CD4-positive, alpha-beta T cell treated with Interferon gamma for 1 hour (primary cell): ENCODE measurements around the gene STARD7.
"Not testable (repeated sequence)": the region's sequence is repeated elsewhere in the genome, so short reads cannot be mapped to it uniquely, and the experiment has no call there.

Experiments used
- DNase-seq: peaks from one replicate; pipeline ENCODE4 v3.0.0-alpha.2; 2020

Gene STARD7

DNA sequence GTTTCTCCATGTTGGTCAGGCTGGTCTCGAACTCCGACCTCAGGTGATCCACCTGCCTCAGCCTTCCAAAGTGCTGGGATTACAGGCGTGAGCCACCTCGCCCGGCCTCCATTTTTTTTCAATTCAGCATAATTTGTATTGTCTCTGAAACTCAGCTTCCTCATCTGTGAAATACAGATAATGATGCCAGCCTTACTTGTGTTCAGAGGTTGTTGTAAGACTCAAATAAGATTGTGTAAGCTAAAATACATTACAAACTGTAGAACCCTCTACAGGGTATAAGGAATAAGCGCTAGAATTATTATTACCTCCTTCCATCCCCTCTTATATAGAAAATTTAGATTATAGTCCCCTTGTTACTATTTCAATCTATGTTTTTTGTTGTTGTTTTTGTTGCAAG is 24.8 kb upstream of the STARD7 start:
- no peak for DNase-seq

DNA sequence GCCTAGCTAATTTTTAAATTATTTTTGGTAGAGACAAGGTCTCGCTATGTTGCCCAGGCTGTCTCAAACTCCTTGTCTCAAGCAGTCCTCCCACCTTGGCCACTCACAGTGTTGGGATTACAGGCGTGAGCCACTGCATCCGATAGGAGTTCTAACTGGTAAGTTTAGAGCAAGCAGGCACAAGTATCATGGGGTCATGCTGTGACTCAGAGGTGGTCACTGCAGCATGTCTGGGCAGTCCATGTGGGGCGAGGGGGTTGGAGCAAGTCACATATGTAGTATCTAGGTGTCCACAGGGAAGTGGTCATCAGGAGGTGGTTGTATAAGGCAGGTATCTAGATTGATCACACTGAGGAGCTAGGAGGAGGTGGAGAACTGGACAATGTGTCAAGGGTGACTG is 22.7 kb upstream of the STARD7 start:
- no peak for DNase-seq

DNA sequence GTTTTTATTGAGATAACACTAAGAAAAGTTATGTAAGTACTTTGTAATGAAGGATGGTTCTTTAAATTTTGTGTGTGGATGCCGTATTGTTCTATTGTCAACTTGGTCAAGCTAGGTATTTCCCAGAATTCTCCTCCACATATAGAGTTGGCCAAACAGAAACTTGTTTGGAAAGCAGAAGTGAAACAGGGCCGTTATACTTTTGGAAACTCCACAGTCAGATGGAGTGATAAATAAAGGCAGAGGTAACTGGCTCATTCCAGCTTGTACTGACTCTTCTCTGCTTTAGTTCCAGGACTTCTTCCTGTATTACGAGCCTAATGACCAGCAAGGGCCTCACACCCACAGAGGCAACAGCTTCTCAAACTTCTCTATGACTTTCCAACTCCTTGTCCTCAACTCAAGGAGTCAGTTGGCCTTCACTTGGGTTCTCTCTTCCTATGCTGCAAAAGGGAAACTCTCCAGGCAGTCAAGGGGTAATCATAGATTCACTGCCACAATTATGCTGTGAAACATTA is 16.4 kb upstream of the STARD7 start:
- DNase-seq = peak; percentile 21

DNA sequence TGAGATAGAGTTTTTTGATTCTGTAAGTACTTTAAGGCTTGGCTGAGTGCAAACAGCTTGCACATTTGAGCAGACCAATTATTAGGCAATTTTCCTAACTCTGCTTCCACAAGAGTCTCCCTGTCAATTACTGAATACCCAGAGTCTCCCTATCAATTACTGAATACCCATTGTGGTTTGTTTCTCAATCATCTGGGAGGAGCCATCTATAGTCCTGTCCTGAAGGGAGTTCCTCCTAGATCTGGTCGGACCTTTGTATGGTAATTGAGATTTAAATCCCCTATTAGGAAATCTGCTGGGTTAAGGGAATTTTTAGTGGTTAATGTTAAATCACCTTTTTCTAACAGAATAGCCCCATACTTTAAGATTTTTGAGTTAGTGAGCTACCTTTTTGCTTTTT is 12.5 kb upstream of the STARD7 start:
- DNase-seq = not testable (repeated sequence)

DNA sequence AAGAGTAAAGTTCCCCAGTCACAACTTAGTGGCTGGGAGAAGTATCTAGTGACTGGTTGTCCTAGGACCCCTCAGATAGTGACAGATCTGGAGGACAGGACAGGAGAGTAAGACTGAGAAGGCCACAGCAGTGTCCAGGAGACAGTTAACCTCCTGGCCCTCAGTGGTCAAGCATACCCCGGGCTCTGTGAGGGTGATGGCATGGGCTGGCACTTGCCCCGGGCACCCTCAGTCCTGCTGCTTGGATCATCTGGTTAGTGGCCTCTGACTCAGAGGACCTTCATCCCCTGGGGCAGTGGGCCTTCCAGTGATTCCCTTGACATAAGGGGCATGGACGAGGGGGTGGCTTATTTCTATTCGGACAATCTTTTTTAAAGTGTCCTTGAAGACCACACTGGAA is 11.3 kb upstream of the STARD7 start:
- DNase-seq = not testable (repeated sequence)

DNA sequence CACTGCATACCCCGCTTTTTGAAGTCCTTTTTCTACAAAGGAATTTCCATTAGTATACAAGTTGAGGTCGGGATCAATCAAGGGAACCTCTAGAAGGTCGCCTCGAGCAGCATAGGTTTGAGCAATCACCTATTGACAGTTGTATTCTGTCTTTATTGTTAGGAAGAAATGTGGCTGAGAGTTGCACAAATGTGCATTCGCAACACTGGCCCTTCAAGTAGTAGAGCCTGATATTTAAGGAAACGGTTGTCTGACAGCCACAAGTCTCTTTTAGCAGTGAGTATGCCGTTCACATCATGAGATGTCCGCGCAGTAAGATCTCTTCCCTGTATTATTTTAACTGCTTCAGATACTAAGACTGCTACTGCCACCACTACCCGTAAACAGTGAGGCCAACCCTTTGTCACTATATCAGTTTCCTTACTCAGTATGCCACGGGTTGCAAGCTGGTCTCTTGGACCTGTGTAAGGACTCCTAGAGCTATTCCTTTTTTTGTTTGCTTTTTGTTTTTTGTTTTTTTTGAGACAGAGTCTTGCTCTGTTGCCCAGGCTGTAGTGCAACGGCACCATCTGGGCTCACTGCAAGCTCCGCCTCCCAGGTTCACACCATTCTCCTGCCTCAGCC is 10.0 kb upstream of the STARD7 start:
- no peak for DNase-seq

DNA sequence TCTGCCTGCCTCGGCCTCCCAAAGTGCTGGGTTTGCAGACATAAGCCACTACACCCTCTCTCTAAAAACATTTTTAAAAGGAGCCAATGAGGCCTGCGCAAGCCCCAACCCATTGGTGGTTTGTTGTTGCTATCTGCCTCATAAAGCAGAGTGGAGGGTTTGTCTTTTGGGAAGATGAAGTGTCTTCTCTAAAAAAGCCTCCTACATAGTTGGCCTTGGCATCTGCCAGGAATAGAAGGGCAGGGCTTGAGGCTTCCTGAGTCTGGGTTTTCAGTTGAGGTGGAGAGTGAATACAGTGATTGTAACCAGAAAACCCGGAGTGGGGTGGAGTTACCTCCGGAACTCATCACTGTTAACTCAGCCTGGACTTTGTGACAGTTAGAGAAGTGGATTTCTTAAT is 5.9 kb upstream of the STARD7 start:
- no peak for DNase-seq

DNA sequence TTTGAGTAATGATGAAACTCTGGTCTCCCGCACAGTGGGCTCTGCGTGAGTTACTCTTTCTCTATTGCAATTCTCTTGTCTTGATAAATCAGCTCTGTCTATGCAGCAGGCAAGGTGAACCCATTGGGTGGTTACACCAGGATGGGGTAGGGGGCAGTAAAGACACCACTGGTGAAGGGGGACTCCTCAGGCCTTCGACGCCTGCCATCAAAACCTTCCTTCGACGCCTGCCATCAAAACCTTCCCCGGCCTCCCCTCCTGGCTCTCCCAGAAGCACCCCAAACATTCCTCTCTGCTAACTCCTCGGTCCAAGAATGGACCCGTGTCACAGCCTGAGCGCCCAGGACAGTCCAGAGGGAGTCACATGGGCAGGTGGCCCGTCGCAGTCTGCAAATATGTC is 4.8 kb upstream of the STARD7 start:
- DNase-seq = no peak

DNA sequence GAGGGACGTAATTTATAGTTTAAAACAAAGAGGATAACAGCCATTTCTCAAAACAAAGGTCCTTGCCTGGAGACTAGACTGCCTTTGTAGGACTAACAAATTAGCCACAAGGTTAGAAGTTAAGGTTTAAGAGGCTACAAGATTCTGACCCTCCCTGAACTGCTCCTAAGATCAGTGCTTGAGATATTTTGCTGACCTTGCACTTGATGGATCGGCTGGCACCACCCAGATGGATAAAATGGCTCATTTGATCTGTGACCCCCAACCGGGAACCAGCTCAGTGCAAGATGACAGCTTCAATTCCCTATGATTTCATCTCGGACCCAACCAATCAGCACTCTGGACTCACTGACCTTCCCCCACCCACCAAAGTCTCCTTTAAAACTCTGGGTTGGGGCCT is 3.7 kb upstream of the STARD7 start:
- no peak for DNase-seq

DNA sequence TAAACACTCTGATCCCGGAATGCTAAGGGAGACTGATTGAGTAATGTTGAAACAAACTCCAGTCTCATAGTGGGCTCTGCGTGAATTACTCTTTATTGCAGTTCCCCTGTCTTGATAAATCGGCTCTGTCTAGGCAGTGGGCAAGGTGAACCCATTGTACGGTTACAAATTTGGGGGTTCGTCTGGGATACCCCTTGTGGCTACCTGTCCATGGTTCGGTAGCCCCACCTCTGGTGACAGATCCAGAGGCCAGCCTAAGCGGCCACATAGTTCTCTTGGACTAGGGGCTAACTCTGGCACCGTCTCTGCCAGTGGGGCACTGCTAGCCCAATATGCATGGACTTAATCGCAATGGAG is 1.1 kb upstream of the STARD7 start:
- DNase-seq = no peak

DNA sequence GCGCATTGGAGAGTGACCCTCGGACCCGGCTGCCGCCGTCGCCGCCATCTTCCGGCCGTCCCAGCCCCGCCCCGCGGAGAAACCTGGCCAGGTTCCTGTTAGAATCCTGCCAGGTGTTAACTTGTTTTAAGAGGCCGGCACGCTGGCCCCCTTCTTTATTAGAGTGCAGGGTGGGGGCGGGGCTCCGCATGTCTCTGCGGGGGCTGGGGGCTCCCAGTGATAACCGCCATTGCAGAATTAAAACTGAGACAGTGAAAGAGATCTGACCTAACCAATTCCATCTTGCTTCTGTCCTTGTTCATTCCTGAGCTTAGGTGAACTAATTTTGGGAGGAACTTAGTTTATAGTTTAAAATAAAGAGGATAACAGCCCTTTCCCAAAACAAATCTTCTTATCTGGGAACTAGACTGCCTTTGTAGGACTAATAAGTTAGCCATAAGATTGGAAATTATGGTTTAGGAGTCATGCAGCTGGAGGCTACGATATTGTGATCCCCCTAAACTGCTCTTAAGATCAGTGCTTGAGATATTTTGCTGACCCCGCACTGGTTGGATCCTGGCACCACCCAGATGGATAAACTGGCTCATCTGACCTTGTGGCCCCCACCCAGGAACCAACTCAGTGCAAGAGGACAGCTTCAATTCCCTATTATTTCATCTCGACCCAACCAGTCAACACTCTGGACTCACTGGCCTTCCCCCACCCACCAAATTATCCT is 543 bp upstream of the STARD7 start:
- no peak for DNase-seq

DNA sequence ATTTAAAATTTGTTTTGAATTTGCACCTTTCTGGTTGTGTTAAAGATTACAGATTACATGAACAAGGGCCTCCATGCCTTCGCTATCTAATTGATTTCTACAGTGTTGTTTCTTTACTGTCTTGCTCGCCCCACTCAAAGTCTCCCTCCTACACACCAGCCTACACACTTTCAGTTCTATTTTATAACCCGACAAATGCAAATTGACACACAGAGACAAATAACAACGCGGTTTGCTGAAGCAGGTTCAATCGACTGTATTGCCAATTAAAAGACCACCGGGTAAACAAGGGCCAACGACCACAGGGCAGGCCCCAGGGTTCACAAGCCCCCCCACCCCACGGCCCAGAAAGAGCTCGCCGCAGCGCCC is 869 bp downstream of the STARD7 start:
- DNase-seq = no peak

DNA sequence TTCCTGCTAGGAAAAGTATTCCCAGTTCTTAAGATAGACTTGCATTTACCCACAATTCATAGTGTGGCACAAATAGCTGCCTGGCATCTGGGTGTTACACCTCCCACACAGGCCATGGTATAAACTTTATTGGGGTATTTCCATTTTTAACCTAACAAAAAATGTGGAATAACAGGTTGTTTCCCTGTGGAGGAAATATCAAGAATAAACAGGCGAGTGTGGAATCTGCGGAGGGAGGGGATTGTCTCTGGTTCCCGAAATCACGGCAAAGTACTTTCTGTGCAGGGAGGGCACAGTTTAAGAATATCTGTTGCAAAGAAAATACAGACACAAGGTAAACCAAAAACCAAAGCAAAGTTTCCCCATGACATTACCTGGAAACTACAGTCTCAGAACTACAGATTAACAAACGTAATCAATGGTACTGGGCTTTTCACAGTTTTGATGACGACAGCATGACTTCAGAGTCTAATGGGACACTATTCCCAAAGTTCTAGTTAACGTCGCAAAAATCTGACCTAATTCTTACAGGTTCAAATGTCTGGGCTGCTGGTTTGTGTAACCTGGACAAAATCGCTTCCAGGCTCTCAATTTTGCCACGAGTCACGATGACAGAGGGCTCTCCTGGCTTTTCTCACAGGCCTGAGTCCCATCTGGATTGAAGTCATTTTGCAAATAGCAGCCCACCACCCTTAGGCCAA is 1.4 kb downstream of the STARD7 start:
- DNase-seq = no peak

DNA sequence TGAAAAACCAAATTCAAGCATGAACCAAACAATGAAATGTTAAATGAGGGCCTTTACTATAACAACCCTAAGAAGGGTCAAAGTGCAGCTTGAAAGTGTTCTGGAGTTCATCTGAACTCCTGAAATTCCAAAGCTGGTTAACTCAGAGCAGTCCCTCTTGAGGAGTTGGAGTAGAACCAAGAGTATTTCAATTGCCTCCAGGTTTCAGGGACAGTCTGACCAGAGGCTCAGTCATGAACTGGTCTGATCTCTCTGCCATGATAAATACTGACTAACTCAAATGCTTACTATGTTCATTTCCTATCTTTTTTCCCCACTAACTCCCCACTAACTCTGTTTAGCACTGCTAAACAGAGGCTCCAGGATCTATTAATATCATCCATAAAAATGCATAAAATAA is 2.7 kb downstream of the STARD7 start:
- no peak for DNase-seq

DNA sequence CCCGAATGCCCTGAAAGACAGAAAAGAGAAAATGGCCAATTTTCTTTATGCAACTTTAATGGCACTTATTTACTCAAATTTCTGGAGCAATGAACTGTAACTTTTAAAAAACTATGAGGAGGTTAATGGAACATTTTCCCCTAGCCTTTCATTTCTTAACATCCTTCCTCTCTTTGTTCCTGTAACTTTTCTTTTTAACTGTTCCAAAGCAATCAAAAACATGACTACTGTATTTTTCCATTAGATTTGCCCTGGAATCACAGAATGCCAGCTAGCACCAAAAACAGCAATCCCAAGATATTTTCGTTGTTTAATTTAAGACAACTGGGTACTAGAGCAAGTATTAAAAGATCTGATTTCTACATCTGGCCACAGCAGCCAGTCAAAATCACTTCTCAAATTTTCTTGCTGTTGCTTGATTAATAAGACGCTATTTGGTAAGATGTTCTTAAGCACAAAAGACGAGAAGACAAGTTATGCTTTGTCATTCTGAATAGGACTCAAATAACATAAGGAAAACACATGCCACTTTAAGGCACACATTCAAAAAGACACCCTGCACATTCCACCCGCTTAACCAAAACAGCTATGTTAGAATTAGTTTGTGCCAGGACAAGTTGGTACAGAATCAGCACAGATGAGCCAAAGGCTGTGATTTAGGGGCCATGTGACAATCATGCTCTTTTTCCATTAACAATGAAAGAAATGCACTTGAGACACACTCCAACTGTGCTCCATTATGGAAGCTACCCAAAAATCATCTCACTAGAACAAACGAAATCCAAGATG is 3.6 kb downstream of the STARD7 start:
- DNase-seq = no peak

DNA sequence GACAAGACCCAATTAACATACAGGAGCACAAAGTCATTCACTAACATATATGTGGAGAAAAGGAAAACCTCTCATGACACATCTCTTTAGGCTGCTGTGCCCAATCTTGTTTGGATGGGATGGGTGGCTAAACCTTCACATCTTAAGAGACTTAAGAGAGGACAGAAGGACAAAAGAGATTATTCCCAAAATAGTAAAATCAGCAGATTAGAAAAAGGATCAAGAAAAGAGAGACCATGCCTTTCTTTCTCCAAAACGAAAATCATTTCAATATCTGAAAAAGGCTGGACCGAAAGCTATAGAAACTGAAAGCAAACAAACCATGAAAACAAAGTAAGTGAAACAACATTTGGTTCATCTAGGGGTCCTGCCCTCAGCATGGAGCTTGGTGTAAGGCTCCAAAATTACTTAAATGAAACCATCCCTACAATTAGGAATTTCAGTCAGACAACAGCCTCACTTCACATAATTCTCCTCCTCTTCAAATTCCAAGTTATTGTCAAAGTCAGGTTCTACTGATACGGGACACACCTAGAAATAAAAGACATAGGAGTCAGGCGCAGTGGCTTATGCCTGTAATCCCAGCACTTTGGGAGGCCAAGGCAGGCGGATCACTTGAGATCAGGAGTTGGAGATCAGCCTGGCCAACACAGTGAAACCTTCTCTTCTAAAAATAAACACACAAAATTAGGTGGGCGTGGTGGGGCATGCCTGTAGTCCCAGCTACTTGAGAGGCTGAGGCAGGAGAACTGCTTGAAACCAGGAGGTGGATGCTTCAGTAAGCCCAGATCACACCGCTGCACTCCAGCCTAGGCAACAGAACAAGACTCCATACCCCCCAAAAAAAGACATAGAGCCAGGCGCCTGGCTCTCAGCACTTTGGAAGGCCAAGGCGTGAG is 5.2 kb downstream of the STARD7 start:
- DNase-seq = no peak

DNA sequence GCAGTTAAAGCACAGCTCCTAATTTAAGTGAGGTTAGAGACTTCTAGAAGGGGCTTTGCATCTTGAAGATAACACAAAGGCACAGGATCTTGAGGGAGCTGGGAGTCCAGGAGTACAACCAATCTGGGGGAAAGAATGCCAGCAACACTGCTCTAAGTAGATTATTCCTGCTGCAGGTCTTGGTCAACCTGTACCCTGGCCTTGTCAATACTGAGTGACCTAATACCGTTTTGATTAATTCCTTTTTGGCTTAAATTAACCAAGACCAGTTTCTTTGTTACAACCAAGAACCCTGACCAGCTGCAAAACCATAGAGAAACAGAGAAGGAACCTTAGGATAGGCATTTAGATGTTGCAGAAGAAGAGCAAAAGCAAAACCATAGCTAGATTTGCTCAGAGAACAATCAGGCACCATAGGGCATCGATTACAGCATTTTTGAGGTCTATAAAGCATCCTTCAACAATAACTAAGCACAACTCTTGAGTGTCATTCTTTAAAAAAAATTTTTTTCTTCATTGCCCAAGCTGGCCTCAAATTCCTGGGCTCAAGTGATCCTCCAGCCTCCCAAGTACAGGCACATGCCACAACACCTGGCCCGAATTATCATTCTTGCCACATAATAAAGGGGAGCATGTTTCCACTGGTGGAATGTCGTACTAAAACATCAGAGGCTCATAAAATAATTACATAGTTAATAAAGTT is 6.3 kb downstream of the STARD7 start:
- DNase-seq = no peak

DNA sequence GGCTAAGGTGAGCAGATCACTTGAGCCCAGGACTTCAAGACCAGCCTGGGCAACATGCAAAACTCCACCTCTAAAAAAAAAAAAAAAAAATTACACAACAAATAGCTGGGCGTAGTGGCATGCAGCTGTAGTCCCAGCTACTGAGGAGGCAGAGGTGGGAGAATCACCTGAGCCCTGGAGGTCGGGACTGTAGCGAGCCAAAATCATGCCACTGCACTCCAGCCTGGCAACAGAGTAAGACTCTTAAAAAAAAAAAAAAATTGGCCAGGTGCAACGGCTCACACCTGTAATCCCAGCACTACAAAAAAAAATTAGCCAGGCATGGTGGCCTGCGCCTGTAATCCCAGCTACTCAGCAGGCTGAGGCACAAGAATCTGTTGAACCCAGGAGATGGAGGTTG is 7.3 kb downstream of the STARD7 start:
- no peak for DNase-seq

DNA sequence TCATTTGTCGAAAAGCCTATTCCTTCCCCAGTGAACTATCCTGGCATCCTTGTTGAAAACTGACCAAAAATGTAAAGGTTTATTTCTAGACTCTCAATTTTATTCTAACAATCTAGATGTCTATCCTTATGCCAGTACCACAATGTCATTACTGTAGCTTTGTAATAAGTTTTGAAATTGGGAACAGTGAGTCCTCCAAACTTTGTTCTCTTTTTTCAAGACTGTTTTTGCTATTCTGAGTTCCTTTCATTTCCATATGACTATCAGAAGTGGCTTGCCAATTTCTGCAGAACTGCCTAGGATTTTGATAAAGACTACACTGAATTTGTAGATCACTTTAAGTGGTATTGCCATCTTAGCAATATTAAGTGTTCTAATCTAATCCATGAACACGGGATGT is 9.7 kb downstream of the STARD7 start:
- DNase-seq = no peak

DNA sequence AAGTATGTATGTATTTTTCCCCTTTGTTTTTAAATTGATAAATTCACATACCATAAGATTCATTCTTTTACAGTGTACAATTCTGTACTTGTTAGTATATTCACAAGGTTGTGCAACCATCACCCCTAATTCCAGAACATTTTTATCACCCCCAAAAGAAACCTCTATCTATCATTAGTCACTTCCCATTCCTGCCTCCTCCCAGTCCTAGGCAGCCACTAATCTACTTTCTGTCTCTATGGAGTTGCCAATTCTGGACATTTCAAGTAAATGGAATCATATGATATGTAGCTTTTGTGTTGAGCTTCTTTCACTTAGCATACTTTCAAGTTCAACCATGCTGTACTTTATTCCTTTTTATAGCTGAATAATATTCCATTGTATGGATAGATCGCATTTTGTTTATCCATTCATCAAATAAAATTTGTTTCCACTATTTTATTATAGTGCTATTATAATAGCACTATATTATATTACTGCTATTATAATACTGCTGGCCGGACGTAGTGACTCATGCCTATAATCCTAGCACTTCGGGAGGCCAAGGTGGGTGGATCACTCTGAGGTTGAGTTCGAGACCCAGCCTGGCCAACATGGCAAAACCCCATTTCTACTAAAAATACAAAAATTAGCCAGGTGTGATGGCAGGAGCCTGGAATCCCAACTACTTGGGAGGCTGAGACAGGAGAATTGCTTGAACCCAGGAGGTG is 10.9 kb downstream of the STARD7 start:
- DNase-seq = no peak

DNA sequence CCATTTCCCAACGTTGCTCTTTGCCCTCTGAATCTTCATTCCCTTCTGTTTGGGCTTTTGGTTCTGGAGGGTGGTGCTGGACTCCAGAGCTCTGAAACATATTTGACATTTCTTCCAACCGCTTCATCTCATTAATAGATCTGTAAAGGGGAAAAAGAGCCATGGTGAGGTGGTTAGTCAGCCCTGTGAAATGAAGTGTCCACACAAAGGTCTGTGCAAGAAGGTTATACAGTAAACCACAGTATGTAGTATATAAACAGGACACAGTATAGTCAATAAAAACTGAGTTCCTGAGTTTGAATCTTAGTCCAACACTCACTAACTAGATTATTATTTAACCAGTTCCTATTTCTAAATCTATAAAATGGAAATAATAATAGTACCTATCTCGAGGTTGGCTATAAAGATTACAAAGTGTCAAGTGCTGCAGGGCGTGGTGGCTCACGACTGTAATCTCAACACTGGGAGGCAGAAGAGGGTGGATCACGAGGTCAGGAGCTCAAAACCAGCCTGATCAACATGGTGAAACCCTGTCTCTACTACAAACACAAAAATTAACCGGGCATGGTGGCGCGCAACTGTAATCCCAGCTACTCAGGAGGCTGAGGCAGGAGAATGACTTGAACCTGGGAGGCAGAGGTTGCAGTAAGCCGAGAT is 13.1 kb downstream of the STARD7 start:
- no peak for DNase-seq
